HEK293T (cell line): ENCODE measurements around the gene MAD2L1.

Source experiments
- CTCF ChIA-PET: fragments of 350-600 bp; formaldehyde crosslinking; extraction: SDS; loops from one replicate; lab custom pipeline; 2021; ENCODE audit warnings: antibody characterized with exemption, inconsistent platforms; lab: Yijun Ruan, JAX
- POLR2A ChIA-PET: fragments of 350-600 bp; formaldehyde crosslinking; extraction: SDS; loops from one replicate; lab custom pipeline; 2020; ENCODE audit warnings: antibody characterized with exemption, inconsistent platforms; lab: Yijun Ruan, JAX
- DNase-seq: peaks from one replicate; pipeline ENCODE4 v3.0.0; 2012; ENCODE audit warnings: mixed read lengths; ENCODE audit errors: extremely low spot score
- ARNT ChIP-seq: fragments of 450-650 bp; IDR thresholded peaks from 2 replicates; pipeline ENCODE4 v1.6.1; 2017; ENCODE audit warnings: mild to moderate bottlenecking
- BHLHE40 ChIP-seq: fragments of 450-650 bp; IDR thresholded peaks from 2 replicates; pipeline ENCODE4 v1.6.1; 2016; ENCODE audit warnings: mild to moderate bottlenecking, moderate library complexity, borderline replicate concordance
- CTBP1 ChIP-seq: fragments of 450-650 bp; IDR thresholded peaks from 2 replicates; pipeline ENCODE4 v1.6.1; 2016; ENCODE audit warnings: borderline replicate concordance
- ELF4 ChIP-seq: fragments of 450-650 bp; IDR thresholded peaks from 2 replicates; pipeline ENCODE4 v1.6.1; 2017; ENCODE audit warnings: antibody characterized with exemption
- FOXA1 ChIP-seq: fragments of 450-650 bp; IDR thresholded peaks from 2 replicates; pipeline ENCODE4 v1.6.1; 2016; ENCODE audit warnings: mild to moderate bottlenecking
- FOXK2 ChIP-seq: fragments of 450-650 bp; IDR thresholded peaks from 2 replicates; pipeline ENCODE4 v1.6.1; 2016; ENCODE audit warnings: mild to moderate bottlenecking
- FOXM1 ChIP-seq: fragments of 450-650 bp; IDR thresholded peaks from 2 replicates; pipeline ENCODE4 v1.6.1; 2017; ENCODE audit warnings: mild to moderate bottlenecking, borderline replicate concordance
- HDGF ChIP-seq: fragments of 450-650 bp; IDR thresholded peaks from 2 replicates; pipeline ENCODE4 v1.6.1; 2017; ENCODE audit warnings: antibody characterized with exemption, borderline replicate concordance
- L3MBTL2 ChIP-seq: fragments of 450-650 bp; conservative IDR thresholded peaks from 2 replicates; pipeline ENCODE4 v1.6.1; 2016; ENCODE audit warnings: mild to moderate bottlenecking
- LEF1 ChIP-seq: fragments of 450-650 bp; IDR thresholded peaks from 2 replicates; pipeline ENCODE4 v1.6.1; 2017; ENCODE audit warnings: mild to moderate bottlenecking, borderline replicate concordance
- NFRKB ChIP-seq: fragments of 450-650 bp; IDR thresholded peaks from 2 replicates; pipeline ENCODE4 v1.6.1; 2016; ENCODE audit warnings: mild to moderate bottlenecking, moderate library complexity
- PKNOX1 ChIP-seq: fragments of 450-650 bp; IDR thresholded peaks from 2 replicates; pipeline ENCODE4 v1.6.1; 2016
- SP1 ChIP-seq: fragments of 450-650 bp; IDR thresholded peaks from 2 replicates; pipeline ENCODE4 v1.6.1; 2017
- SUZ12 ChIP-seq: fragments of 450-650 bp; IDR thresholded peaks from 2 replicates; pipeline ENCODE4 v1.6.1; 2016; ENCODE audit warnings: mild to moderate bottlenecking
- TARDBP ChIP-seq: fragments of 450-650 bp; IDR thresholded peaks from 2 replicates; pipeline ENCODE4 v1.6.1; 2016
- ZNF384 ChIP-seq: fragments of 450-650 bp; IDR thresholded peaks from 2 replicates; pipeline ENCODE4 v1.6.1; 2016

Gene MAD2L1

GRCh38 chr4:120025516-120025915 lies 41.1 kb downstream of the MAD2L1 start:
- CTCF ChIA-PET: no interaction called here
- TF ChIP-seq SP1: no peak
- no peak for TF ChIP-seq BHLHE40
- no peak for TF ChIP-seq TARDBP
- TF ChIP-seq FOXK2: no peak
- no peak for TF ChIP-seq LEF1
- TF ChIP-seq SUZ12: no peak
- TF ChIP-seq L3MBTL2: no peak
- POLR2A ChIA-PET: no interaction called here
- DNase-seq: no peak

GRCh38 chr4:120018786-120019185 lies 47.9 kb downstream of the MAD2L1 start:
- POLR2A ChIA-PET: no interaction called here
- CTCF ChIA-PET: no interaction called here
- TF ChIP-seq NFRKB (no peak), FOXM1 (no peak), SUZ12 (no peak), HDGF (no peak), ELF4 (no peak), PKNOX1 (no peak), SP1 (no peak), ARNT (no peak), BHLHE40 (no peak), FOXK2 (no peak), CTBP1 (no peak), FOXA1 (no peak), LEF1 (no peak), L3MBTL2 (no peak), ZNF384 (no peak), TARDBP (no peak)
- DNase-seq: no peak

GRCh38 chr4:120017939-120018692 lies 48.5 kb downstream of the MAD2L1 start:
- DNase-seq: no peak
- CTCF ChIA-PET: no interaction called here
- TF ChIP-seq ARNT (no peak), FOXA1 (no peak), FOXM1 (no peak), HDGF (no peak), PKNOX1 (no peak), TARDBP (no peak), L3MBTL2 (no peak), SP1 (no peak), FOXK2 (no peak)
- POLR2A ChIA-PET: no interaction called here

DNA sequence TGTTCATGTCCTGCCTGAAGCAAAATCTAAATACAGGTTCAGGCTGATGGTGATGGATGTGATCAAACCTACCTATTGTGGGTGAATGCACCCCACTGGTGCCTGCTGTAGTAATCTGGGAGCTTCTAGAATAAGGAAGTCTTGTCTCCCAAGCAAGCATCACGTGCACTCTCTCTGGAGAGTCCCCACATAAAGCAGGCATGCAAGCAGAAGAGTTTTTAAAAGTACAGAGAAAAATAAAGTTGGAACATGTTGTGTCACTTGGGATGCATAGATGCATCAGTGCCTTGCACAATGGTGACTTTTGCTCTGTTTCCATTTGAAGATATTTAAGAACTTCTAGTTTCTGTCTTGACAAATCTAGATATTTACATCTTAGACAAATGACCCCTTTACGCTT lies 54.9 kb downstream of the MAD2L1 start:
- TF ChIP-seq ARNT (no peak), ELF4 (no peak), BHLHE40 (no peak), FOXK2 (no peak), L3MBTL2 (no peak), SUZ12 (no peak), PKNOX1 (no peak), CTBP1 (no peak), FOXA1 (no peak)
- DNase-seq: no peak
- ChIA-PET CTCF (no interaction called here), POLR2A (no interaction called here)

GRCh38 chr4:120010646-120011045 lies 56.0 kb downstream of the MAD2L1 start:
- DNase-seq: no peak
- TF ChIP-seq ZNF384: no peak
- no peak for TF ChIP-seq ARNT
- POLR2A ChIA-PET: no interaction called here
- CTCF ChIA-PET: no interaction called here

DNA sequence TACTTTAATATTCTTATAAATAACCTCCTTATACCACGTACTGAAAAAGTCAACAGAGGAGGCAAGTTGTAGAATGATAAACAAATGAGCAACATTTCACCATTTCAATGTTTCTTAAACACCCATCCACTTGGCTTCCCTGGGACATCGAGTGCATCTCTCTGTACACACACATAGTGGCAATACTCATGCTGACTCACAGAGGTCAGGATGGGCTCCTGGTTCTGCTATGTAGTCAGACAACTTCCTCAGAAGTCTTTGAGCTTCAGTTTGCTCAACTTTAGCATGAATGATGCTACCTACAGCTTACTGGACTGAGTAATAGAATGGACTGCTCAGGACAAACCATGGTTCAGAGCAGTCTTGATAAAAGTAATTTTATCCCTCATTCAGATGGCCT lies 56.9 kb downstream of the MAD2L1 start:
- POLR2A ChIA-PET: no interaction called here
- DNase-seq: no peak
- TF ChIP-seq BHLHE40: no peak
- TF ChIP-seq CTBP1: no peak
- no peak for TF ChIP-seq PKNOX1
- TF ChIP-seq SP1: no peak
- no peak for TF ChIP-seq FOXK2
- TF ChIP-seq L3MBTL2: no peak
- TF ChIP-seq SUZ12: no peak
- no peak for TF ChIP-seq FOXM1
- TF ChIP-seq HDGF: no peak
- no peak for TF ChIP-seq ELF4
- no peak for TF ChIP-seq NFRKB
- TF ChIP-seq ARNT: no peak
- no peak for TF ChIP-seq LEF1
- no peak for TF ChIP-seq FOXA1
- CTCF ChIA-PET: no interaction called here
